Measurements from ENCODE around the gene XCR1.

GRCh38 chr3:45980229-45980813 lies 47.0 kb downstream of the XCR1 start:
- no peak for TF ChIP-seq ZKSCAN3 (CRISPR knock-in tag; IDR thresholded peaks at IDR 0.05)
- no peak for TF ChIP-seq ZNF41 (CRISPR knock-in tag; conservative IDR thresholded peaks at IDR 0.05)
- TF ChIP-seq ZNF274 (IDR thresholded peaks at IDR 0.05; ENCODE audit: borderline replicate concordance, low read depth, low read length), result no peak
- TF ChIP-seq ZEB2 (IDR thresholded peaks at IDR 0.05), result no peak
- no peak for TF ChIP-seq PHF8 (IDR thresholded peaks at IDR 0.05; ENCODE audit: borderline replicate concordance, low read length)
- TF ChIP-seq SIN3A (IDR thresholded peaks at IDR 0.05; ENCODE audit: borderline replicate concordance in 2 of 2, control insufficient read depth in 1 of 2, low read depth in 2 of 2, low read length in 2 of 2), result no peak
- no peak for TF ChIP-seq HCFC1 (IDR thresholded peaks at IDR 0.05; ENCODE audit: low read depth, low read length)
- TF ChIP-seq MAFF (IDR thresholded peaks at IDR 0.05; ENCODE audit: low read length), result no peak
- no peak for TF ChIP-seq ZNF175 (CRISPR knock-in tag; IDR thresholded peaks at IDR 0.05; ENCODE audit: low read depth)
- TF ChIP-seq MYC (IDR thresholded peaks at IDR 0.05; ENCODE audit: low read depth, low read length), result no peak
- TF ChIP-seq MYC (CRISPR knock-in tag; IDR thresholded peaks at IDR 0.05; ENCODE audit: borderline replicate concordance, low read depth), result no peak
- TF ChIP-seq ZNF318 (IDR thresholded peaks at IDR 0.05; ENCODE audit: borderline replicate concordance in 1 of 2, low read depth in 1 of 2), result no peak

Measured in K562 (cell line).